Liver (tissue), 3 donors: ENCODE results near the gene IDH3A.

Source experiments
- CTCF ChIP-seq: fragments of 150-350 bp; IDR thresholded peaks from 2 replicates; pipeline ENCODE4 v1.5.1; 2017; ENCODE audit warnings: improper control_type of control experiment, low read depth, low read length; ENCODE audit not compliant: missing input control
- EGR1 ChIP-seq, 2 donors: IDR thresholded peaks; 2 replicates each; pipeline ENCODE4 v1.6.1; 2016 to 2018; ENCODE audit warnings: antibody characterized with exemption in 2 of 2, low read depth in 2 of 2
- FOXA1 ChIP-seq: IDR thresholded peaks from 2 replicates; pipeline ENCODE4 v1.6.1; 2016; ENCODE audit warnings: antibody characterized with exemption
- HNF4A ChIP-seq, 2 donors: conservative IDR thresholded peaks; 2 replicates each; pipeline ENCODE4 v1.6.1; 2016; ENCODE audit warnings: antibody characterized with exemption in 2 of 2, mild to moderate bottlenecking in 2 of 2
- MAX ChIP-seq: IDR thresholded peaks from 2 replicates; pipeline ENCODE4 v1.6.1; 2016; ENCODE audit warnings: antibody characterized with exemption
- RXRA ChIP-seq, 2 donors: IDR thresholded peaks; 2 replicates each; pipeline ENCODE4 v1.6.1; 2017 to 2018; ENCODE audit warnings: antibody characterized with exemption in 2 of 2, mild to moderate bottlenecking in 1 of 2
- SP1 ChIP-seq: IDR thresholded peaks from 2 replicates; pipeline ENCODE4 v1.6.1; 2018; ENCODE audit warnings: antibody characterized with exemption, mild to moderate bottlenecking
- TAF1 ChIP-seq: conservative IDR thresholded peaks from 2 replicates; pipeline ENCODE4 v1.6.1; 2016; ENCODE audit warnings: antibody characterized with exemption, mild to moderate bottlenecking
- YY1 ChIP-seq: IDR thresholded peaks from 2 replicates; pipeline ENCODE4 v1.6.1; 2016; ENCODE audit warnings: antibody characterized with exemption, mild to moderate bottlenecking
- donor health status: healthy.
- donor health status: healthy.

GRCh38 chr15:78129077-78129750 lies 19.9 kb upstream of the IDH3A start:
- no peak for TF ChIP-seq EGR1 (IDR thresholded peaks at IDR 0.05; ENCODE audit: low read depth in 2 of 2)
- no peak for TF ChIP-seq CTCF
- TF ChIP-seq FOXA1 = no peak
- no peak for TF ChIP-seq YY1
- no peak for TF ChIP-seq MAX
- TF ChIP-seq SP1 = no peak
- no peak for TF ChIP-seq HNF4A (conservative IDR thresholded peaks at IDR 0.05)
- TF ChIP-seq RXRA (IDR thresholded peaks at IDR 0.05) = no peak
- no peak for TF ChIP-seq TAF1
